Fibroblast of skin of scalp (primary cell): Measurements from ENCODE around the gene SERPINA1.

Experiments used
- DNase-seq: peaks from one replicate; pipeline ENCODE4 v3.0.0-alpha.2; 2013

SERPINA1 gene

DNA sequence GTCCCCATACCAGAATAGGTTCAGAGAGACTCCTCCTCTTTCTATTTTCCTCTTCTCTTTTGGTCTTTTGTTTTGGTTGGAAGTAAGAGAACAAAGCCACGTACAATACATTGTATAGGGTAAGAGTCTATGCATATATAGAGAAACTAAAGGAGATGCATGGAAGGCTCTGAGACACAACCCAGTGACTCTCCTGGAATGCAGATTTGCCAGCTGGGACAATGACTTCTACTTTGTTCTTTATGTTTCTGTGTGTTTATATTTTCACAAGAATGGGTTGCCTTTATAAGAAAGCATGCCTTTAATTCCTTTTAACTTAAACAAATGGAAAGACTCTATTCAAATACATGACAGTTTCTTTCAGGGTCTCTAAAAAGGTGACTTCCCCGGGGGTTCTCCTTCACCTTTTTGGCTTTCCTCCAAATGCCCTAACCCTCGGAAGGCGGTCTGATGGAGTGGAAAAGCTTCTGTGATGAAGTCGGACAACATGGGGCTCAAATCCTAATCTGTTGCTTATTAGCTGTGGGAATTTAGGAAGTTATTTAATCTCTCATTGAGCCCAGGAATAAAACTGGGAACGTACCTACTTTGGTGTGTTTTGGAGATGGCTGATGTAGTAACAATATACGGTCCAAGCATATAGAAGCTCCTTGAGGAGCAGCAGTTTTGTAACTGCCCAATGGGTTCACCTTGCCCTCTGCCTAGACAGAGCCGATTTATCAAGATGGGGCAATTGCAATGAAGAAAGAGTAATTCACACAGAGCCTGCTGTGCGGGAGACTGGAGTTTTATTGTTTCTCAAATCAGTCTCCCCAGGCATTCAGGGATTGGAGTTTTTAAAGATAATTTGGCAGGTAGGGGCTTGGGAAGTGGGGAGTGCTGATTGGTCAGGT is 9.1 kb upstream of the SERPINA1 start:
- DNase-seq: no peak

DNA sequence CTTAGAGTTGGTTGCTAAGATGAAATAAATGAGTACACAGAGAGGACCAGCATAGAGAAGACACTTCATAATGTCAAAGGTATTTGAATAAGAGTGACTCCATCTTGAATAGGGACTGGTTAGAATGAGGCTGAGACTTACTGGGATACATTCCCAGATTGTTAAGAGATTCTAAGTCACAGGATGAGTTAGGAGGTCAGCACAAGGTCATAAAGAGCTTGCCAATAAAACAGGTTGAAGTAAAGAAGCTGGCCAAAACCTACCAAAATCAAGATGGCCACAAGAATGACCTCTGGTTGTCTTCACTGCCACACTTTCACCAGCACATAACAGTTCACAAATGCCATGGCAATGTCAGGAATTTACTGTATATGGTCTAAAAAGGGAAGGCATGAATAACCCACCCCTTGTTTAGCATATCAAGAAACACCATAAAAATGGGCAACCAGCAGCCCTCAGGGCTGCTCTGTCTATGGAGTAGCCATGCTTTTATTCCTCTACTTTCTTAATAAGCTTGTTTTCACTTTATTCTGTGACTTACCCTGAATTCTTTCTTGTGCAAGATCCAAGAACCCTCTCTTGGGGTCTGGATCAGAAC is 8.3 kb upstream of the SERPINA1 start:
- DNase-seq: no peak

- DNase-seq: no peak
These were observed 7.6 kb upstream of the SERPINA1 start for GRCh38 chr14:94395888-94396574.

DNA sequence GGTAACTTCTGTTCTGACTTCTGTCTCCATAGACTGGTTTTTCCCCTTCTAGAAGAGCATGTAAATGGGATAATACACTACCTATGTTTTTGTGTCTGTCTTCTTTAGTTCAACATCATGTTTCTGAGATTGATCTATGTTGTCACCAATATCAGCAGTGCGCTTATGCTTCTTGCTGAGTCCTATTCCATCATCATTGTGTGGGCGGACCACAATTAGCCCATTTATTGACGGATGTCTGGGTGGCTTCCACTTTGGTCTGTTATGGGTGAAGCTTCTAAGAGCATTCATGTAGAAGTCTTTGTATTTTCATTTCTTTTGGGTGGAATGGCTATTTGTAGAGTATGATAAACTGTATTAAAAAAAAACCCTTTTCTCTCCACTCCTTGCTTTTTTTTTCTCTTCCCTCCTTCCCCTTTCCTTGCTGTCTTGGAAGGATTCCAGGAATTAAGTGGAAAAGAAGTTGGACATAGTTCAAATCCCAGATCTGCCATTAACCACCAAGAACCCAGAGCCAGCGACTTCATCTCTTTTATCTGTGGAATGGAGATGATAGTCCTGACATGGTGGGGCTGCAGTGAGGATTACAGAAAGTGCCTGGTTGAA is 7.0 kb upstream of the SERPINA1 start:
- no peak for DNase-seq

GRCh38 chr14:94394581-94395207 is 6.3 kb upstream of the SERPINA1 start:
- peak; percentile 45 for DNase-seq

DNA sequence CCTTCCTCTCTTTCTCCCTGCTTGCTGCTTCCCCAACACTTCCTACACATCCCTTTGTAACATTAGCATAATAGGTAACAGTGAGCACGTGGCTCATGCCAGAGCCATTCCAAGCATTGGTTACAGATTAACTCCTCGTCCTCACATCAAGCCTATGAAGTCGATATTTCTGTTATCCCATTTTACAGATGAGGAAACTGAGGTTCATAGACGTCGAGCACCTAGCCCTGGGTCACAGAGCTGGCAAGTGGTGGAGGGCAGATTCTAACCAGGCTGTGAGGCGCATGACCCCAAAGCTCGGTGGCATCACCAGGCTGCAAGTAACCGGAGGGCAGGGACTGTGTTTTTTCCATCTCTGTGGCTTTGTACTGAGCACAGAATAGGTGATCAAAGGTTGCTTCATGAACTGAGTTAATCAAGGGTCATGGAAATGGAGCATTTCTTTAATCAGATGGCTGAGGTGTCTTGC is 5.7 kb upstream of the SERPINA1 start:
- no peak for DNase-seq

DNA sequence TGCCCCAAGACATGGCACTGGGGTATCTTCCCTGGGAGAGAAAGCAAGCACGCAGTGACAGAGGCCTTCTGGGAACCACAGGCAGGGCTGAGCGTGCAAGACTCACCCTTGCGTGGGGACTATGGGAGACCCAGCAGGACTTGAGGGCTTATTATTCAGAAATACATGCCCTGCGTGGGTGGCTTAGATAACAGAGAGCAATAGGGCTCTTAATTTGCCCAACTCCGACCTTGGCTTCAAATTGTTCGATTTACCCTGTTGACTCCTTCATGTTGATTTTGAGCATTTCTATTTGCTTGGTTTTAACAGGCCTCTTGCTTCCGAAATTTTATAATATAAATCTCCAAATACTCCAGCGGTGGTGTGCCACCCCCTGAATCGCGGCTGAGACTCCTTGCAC is 5.1 kb upstream of the SERPINA1 start:
- DNase-seq: no peak

DNA sequence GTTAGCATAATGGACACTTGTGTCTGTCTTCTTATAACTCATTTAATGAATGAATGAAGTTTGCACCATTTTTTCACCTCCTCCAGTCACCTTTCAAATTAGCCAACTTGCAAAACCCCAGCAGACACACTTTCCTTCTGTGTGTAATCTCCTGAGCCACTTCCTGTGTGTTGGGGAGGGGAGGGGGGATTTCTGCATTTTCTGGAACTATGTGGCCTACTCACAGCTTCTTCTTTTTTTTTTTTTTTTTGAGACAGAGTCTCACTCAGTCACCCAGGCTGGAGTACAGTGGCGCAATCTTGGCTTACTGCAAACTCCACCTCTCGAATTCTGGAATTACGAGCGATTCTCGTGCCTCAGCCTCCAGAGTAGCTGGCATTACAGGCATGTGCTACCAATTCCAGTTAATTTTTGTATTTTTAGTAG is 4.1 kb upstream of the SERPINA1 start:
- DNase-seq: peak; percentile 68

- DNase-seq: no peak
These were observed 3.0 kb upstream of the SERPINA1 start for GRCh38 chr14:94391281-94391975.

GRCh38 chr14:94390372-94391086 is 2.1 kb upstream of the SERPINA1 start:
- peak; percentile 20 for DNase-seq

GRCh38 chr14:94389731-94390371 is 1.4 kb upstream of the SERPINA1 start:
- DNase-seq: no peak

DNA sequence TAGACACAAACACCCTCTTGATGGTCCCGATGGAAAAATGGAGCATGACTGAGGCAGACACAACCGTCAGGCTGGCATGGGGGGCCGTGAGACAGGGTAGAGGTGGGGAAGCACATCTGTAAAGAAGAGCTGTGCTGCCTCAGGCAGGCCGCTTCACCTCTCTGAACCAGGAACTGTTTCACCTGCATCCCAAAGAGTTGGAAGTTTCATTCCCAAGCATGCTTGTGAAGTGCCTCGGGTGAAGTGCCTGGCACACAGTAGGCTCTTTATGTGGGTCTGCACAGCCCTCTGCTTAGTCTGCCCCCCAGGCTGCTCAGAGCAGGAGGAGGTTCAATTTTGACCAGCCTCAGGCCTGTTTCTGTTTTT is 685 bp upstream of the SERPINA1 start:
- no peak for DNase-seq

GRCh38 chr14:94388027-94388383 is 397 bp downstream of the SERPINA1 start:
- no peak for DNase-seq

GRCh38 chr14:94387051-94388026 is 1.1 kb downstream of the SERPINA1 start:
- no peak for DNase-seq

DNA sequence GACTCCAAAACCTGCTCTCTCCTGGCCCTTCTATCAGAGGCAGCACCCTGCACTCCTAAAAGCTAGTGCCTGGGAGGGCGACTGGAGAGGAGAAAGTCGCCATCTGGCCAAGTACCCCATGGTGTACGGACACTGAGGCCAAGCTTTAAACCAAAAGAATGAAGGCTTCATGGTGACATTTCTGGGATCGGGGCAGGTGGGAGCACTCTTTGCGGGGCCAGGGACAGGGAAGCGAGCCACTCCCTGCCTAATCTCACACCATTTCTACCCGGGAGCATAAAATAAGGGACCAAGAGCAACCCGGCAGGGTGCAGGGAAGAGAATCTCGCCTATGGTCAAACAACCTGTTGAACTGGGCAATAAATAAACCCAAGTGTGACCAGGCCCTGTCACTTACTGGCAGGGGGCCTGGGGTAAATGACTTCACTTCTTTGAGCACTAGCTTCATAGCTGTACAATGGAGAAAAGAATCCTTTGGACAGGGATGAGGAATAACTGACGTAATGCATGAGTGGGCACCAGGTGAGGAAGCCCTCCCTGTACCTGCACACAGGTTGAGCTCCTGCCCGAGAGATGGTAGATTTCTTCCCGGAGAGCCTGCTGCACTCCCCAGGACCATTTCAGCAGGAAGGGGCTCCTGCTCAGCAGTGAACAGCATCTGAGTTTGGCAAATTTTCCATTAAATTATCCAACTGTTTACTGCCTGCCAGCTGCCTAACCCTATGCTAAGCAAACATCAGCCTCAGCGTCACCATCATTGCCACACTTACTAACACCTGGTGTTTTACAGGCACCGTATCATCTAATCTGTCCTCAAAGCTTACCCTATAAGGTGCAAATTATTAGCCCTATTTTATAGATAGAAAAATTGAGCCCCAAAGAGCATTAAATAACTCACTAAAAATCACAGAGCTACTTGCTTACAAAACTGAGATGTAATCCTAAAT is 2.0 kb downstream of the SERPINA1 start:
- DNase-seq: no peak

GRCh38 chr14:94385553-94386057 is 2.8 kb downstream of the SERPINA1 start:
- DNase-seq: no peak

DNA sequence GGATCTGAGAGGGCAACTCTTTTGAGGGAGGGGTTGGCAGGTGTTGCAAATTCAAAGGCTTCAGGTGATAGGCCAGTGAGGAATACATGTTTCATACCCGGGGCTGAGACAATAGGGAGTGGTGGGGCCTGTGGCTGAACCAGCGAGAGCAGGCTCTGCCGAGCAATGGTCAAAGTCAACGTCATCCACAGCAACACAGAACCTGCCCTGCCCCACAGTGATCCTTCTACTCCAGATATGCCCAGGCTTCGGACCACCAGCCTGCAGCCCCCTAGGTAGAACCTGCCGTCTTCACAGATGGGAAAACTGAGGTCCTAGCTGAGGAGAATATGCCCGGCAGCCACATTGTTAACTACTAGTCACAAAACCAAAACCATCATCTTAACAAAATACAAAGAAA is 4.1 kb downstream of the SERPINA1 start:
- DNase-seq: no peak

DNA sequence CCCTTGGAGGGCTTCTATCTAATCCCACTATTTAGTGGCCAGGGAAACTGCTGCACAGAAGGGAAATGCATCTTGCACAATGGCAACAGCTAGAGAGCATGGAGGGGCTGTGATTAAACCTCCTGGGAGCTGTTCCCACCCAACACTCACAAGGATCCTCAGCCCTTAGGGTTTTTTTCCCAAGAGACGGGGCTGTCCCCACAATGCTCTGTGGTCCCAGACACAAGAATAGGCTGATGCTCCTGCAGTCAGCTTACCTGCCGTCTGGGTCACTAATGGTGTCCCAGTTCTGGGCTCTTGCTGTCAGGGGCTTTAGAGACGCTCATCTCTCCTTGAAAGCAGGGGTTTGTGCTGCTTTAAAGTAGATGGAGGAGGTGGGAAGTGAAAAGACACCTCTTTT is 4.6 kb downstream of the SERPINA1 start:
- DNase-seq: no peak
